HG03442 (cell line): Measurements from ENCODE around the gene CACNA1C.
"Not testable (repeated sequence)": the region's sequence is repeated elsewhere in the genome, so short reads cannot be mapped to it uniquely, and the experiment has no call there.

Source experiments
- ATAC-seq: cut with Tn5 transposase; IDR thresholded peaks from one replicate; pipeline ENCODE4 v1.9.1; 2021; ENCODE audit warnings: mild to moderate bottlenecking, moderate library complexity; ENCODE audit not compliant: unreplicated experiment

The CACNA1C gene

DNA sequence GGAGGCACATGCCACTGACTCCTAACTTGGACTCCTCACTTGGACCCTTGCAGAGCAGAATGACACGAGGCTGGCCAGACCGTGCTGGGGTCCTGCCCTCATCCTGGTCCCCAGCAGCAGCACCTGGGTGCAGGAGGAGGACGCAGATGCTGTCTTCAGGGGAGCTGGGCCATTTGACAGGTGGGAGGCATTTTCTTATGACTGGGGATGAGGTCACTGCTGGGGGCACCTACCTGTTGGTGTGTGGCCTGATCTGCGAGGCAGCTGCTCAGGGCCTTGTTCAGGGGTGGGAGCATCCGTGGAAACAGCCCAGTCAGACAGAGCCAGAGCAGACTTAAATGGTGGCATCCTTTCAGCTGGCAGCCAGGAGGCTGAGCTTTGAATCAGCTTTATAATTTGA is 57.3 kb downstream of the CACNA1C start:
- ATAC-seq: no peak

- ATAC-seq: no peak
Measured at GRCh38 chr12:2110849-2111566, 58.2 kb downstream of the CACNA1C start.

DNA sequence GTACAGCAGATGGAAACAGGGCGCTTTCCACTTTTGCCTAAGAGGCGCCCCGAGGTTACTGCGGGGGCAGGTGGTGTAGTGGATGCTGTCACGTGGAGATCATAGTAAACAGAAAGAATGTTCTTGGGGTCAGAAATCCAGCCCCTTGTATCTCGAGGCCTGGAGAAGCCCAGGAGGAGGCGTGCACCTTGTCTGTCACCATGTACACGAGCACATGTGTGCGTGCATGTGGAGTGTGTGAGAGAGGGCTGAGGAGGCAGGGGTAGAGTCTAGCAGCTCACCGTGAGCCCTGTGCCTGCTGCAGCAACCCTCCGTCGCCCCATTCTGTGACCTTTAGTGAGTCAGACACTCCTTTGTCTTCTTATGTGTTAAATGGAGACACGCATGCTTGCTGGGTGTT is 59.0 kb downstream of the CACNA1C start:
- no peak for ATAC-seq

DNA sequence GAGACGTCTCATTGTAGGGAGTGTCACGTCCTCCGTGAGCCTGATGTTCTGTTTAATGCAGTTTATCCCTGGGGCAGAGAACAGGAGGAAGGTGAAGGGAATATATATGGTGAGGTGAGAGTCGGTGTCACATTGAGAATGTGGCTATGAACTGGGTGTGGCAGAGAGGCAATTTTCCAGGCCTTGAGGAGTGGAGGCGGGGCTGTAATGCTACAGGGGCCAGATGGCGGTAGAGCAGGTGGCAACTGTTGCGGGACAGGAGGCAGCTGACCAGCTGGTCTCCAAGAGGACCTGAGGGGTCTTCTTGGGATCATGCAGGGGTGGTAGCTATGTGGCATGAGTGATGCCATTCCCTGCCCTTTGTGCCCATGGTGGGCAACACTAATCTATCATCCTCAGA is 59.6 kb downstream of the CACNA1C start:
- ATAC-seq: no peak

DNA sequence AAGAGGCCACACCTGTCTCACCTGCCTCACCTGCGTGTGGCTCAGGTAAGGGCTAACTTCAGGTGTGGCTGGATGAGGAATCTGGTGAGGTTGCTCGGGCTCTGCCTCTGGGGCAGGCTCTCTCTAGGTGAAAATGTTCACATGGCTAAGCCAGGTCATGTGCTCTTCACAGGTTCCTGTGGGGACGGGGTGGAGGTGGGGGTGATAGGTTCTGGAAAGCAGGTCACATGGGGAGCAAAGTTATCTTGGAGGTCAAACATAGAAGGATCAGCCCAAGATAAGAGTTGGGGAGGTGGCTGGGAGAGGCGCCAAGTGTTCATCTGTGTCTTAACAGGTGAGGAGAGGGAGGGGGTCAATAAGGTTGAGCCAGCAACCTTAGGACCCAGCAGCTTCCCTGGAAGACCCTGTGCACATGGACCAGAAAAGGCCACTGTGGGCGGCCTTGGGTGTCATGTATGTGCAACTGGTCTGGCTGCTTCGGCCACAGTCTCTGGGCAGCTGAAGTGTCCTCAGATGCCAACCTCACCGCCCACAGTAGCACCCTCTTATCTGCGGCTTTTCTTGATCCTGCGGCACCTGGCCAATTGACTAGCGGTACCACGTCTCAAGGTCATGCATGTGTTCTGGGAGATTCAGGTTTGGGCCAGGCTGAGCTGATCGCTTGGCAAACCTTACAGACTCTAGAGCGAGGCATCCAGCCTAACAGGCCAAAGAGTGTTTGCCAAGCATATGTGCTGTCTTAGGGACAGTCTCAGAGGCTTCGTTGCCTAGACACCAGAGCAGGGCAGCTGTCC is 60.5 kb downstream of the CACNA1C start:
- ATAC-seq: no peak

GRCh38 chr12:2114071-2114470 is 61.3 kb downstream of the CACNA1C start:
- ATAC-seq: no peak

GRCh38 chr12:2115101-2115845 is 62.5 kb downstream of the CACNA1C start:
- no peak for ATAC-seq

DNA sequence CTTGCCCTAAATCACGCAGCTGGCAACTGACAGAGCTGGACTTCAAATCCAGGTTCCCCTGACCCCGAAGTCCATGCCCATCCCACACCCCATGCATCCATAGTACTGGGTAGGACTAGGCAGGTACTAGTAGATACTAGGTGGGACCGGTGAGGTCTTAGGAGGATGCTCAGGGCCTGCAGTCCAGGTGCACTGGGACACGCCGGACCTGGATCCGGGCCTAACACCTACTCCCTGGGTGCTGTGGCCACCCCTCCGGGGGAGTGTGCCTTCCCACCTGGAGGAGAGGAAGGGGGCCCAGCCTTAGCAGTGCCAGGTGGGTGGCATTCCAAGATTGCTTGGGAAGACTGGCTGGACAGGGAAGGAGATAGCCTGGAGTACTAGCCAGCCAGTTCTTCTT is 64.8 kb downstream of the CACNA1C start:
- ATAC-seq: no peak

GRCh38 chr12:2118061-2118460 is 65.3 kb downstream of the CACNA1C start:
- ATAC-seq: no peak

- ATAC-seq: no peak
Measured at GRCh38 chr12:2118481-2119255, 65.9 kb downstream of the CACNA1C start.

DNA sequence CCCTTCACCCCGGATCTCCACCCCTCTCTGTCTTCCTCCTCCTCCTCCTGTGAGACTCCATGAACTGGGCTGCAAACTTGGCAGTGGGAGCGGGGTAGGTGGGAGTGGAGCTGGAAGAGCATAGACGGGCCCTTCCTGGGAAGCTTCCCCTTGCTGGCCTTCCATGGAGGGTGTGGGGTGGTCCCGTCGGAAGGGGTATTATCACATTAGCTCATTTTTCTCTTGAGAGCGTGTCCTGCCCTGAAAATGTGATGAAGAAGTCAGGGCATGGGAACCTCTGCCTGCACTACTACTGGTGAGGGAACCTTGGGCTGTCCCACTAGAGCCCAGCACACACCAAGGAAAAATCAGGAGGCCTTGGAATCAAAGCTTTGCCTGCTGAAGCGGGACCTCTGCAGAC is 66.5 kb downstream of the CACNA1C start:
- no peak for ATAC-seq

DNA sequence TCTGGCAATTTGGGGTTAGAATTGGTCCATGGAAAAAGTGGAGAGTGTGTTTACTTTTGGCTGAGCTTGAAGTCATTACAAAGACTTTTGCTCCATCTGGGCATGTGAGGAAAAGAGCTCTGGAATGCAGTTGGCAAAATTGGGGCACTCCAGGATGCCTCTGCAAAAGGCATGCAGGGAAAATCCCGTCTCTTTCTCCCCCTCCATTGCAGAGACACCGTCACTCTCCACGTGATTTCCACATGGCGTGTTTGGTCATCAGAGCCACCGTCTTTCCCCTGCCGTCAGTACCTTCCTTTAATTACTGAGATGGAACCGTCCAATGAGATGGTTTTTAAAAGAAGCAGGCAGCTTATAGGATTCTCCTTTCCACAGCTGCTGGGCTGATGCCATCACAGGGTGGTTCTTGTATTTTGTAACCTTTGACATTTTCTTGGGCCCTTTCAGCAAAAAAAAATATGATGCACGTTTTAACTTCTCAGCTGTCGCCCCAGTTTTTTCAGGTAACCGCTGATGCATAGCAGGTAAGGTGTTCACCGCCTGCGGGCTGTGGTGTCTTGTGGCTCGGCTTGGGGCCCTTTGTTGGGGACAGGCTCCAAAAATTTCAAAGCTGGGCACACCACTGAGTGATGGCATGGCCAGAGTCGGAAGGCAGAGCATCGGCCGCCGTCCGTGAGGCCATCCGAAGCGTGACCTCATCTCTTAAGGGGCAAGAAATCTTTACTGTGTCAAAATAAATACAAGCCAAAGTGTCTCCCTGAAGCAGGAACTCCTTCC is 68.4 kb downstream of the CACNA1C start:
- ATAC-seq: no peak

- no peak for ATAC-seq
Measured at GRCh38 chr12:2124466-2125023, 71.8 kb downstream of the CACNA1C start.

DNA sequence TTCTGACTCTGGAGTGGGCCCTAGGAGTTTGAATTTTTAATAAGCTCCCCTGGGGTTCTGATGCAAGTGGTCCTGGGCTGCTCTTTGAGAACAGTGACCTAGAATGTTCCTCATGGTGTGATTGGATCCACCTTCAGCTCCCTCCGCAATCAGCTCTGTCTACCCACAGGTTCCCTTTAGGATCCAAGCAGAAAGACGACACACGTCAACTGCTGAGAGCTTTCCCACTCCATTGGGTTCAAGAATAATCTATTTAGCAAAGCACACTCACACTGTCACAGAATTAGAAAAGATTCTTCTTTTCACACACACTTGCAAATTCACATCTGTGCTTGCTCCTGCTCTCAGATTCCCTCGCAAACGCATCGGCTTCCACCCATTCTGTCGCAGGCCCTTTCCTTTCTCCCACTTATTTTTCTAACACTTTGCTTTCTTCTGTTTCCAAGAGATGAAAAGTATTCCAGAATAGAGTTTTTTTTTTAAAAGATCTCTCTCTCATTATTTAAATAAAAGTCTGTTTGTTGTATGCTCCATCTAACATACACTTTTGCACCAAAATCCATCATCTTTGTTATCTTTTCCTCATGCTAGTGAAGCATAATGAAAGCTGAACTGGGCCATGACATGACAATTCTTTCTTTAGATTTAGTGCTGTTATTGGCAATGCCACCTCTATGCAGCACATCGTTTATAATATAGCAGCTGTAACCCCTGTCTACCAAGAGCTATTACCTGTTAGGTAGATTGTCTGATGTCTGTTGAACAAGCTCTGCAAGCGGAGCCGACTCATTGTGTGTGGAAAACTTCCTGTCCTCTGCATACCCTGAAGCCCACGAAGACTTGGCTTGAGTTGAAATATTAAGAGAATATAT is 73.1 kb downstream of the CACNA1C start:
- no peak for ATAC-seq

- ATAC-seq: no peak
Measured at GRCh38 chr12:2126676-2127406, 74.1 kb downstream of the CACNA1C start.

DNA sequence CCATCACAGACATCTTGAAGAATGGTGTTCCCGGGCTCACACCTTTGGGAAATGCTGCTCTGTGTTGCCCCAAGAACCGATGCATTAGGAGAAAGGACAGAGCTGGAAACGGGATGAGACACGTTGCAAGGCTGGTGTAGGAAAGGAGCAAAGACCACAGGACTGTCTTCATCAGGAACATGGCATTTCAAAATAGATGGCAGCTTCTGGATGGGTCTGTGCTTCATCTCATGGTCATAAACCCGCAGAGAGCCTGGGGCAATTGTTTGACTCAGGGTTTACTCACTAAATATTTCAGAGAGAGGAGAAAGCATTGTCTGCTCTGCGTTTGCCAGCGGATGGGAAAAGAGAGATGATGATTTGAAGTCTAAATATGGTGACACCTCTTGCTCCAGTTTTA is 76.3 kb downstream of the CACNA1C start:
- ATAC-seq: no peak

GRCh38 chr12:2135661-2136418 is 83.1 kb downstream of the CACNA1C start:
- not testable (repeated sequence) for ATAC-seq

DNA sequence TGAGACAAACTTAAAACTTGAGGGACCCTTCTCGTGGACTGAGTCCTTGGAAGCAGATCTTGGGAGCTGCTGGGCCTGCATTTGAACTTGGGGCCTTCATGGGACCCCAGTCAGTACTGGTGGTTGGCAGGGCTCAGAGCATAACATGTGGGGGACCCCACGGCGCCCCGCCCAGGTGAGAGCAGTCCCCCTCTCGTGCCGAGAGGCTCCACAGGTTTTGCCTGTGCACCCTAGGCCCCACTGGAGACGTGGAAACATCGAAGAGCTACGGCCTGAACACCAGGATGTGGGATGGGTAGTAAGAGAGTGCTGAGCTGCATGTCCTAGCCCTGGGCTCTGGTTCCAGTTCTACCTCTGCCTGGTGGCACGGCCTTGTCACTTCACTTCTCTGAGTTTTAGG is 84.1 kb downstream of the CACNA1C start:
- no peak for ATAC-seq
